Activated effector memory CD4-positive, alpha-beta T cell treated with anti-CD3 and anti-CD28 coated beads, Interleukin-2, amount 50 U/mL, for 16 hours (primary cell): ENCODE results near the gene SPAG16.
"Not testable (repeated sequence)": the region's sequence is repeated elsewhere in the genome, so short reads cannot be mapped to it uniquely, and the experiment has no call there.

ENCODE experiments used
- DNase-seq: peaks from one replicate; pipeline ENCODE4 v3.0.0-alpha.2; 2020

The SPAG16 gene

DNA sequence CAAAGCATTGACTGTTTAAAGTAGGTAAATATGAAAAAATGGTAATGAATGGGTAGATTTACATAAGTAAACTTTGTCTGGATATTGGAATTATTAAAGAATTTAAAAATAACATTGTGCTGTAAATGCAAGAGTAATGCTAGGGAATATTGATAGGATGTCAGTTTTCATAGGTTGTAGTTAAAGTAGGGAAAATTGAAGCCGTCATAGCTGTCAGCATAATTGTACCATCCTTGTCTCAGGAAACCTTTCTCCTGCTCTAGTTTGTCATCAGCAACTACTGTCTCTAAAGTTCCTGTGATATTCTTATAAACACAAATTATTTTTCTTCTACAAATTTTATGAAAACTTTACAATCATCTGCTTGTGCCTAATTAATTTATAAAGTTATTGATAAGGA is 10.1 kb upstream of the SPAG16 start:
- DNase-seq: no peak

DNA sequence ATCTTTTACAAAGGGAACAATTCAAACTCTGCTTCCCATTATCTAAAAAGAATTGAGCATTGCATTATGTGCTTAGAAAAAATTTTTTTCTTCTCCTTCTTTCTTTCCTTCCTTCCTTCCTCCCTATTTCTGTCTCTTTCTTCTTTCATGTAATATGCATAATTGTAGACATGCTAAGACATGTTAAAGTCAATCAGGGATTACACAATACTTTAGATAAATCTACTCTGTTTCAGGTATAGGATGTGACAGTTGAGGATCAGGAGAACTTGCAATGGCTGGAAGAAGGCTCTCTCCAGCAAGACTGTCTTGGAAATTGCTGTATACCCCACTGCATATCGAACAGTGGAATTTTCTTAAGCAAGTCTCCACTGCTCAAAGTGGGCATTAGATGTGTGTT is 9.0 kb upstream of the SPAG16 start:
- DNase-seq: no peak

DNA sequence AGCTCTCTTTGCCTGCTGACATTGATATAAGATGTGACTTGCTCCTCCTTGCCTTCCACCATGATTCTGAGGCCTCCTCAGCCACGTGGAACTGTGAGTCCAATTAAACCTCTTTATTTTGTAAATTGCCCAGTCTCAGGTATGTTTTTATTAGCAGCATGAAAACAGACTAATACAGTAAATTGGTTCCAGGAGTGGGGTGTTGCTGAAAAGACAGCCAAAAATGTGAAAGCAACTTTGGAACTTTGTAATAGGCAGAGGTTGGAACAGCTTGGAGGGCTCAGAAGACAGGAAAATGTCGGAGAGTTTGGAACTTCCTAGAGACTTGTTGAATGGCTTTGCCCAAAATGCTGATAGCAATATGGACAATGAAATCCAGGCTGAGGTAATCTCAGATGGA is 7.1 kb upstream of the SPAG16 start:
- DNase-seq: not testable (repeated sequence)

DNA sequence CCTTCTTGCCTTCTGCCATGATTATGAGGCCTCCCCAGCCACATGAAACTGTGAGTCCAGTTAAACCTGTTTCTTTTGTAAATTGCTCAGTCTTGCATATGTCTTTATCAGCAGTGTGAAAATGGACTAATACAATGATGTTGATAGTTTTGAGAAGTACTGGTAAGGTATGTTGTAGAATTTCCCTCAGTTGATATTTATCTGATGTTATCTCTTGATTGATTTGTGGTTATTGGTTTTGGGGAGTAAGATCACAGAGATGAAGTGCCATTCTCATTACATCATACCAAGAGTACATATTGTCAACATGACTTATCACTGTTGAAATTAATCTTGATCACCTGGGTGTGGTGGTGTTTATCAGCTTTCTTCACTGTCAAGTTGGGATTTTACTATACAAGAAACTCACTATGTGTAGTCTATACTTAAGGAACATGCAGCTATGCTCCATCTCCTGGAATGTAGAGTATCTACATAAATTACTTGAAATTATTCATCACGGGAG is 5.1 kb upstream of the SPAG16 start:
- no peak for DNase-seq

DNA sequence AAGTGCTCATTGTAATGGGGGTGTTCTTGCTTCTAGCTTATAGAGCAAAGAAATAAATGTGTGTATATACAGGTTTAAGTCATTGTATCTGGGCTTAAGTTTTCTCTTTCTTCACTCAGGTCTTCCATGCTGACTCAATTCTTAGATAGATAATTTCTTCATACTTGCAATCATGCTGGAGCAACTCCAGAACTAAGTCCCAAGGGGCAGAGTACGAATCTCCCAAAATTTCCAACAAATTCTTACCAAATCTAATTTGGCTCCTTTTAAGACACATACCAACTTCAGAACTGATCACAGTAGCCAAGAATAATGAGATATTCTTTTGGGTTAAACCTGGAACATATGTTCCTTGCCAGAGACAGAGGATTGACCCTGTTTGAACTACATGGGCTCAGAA is 4.3 kb upstream of the SPAG16 start:
- no peak for DNase-seq

DNA sequence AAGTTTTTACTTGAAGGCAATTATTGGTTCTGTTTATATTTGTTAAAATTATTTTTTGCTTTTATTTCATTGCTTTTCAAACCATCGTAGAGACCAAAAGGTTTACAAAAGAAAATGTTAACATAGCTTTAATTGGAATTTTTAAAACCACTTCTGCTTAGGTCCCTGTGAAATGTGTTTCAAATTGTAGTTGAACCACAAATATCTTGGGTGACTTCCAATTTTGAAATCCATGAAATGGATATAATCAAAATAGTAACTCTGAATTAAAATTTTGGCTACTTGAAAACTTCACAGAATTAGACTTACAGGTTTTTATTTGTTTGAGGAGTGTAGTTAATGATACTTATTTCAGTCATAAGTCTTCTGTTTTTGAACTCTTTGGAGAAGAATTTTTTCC is 3.1 kb upstream of the SPAG16 start:
- DNase-seq: no peak

DNA sequence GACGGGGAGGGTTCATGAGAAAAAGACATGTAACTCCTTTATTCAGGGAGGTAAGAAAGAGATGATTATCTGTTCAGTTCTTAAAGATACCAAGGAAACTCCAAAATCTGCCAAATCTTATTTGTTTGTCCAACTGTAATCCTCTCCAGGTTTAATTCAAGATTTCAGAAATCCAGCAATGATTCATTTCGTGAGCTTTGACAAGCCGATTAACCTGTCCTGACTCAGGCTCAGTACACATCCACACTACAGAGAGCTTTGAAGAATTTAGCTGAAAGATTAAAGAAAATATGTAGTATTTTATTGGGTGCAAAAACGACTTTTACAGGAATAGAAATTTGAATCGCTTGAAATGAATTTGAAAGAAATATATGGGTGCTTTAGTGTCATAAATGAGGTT is 1.1 kb downstream of the SPAG16 start:
- no peak for DNase-seq

DNA sequence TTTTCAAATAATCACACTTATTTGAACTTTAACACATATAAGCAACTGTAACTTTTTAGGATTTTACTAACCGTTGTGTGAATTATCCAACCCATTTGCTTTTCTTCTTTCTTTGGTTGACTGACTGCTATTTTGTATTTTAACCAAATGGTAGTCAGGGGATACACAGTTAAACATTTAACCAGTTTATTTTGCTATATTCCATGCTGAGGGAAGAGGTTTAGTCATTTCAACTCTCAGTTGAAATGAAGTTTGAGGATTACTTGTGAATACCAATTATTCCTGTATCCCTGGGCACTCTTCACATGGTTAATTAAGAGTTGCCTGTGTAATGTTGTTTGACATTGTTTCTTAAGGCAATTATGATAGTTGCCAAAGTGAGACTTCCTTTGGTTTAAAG is 1.9 kb downstream of the SPAG16 start:
- DNase-seq: no peak

DNA sequence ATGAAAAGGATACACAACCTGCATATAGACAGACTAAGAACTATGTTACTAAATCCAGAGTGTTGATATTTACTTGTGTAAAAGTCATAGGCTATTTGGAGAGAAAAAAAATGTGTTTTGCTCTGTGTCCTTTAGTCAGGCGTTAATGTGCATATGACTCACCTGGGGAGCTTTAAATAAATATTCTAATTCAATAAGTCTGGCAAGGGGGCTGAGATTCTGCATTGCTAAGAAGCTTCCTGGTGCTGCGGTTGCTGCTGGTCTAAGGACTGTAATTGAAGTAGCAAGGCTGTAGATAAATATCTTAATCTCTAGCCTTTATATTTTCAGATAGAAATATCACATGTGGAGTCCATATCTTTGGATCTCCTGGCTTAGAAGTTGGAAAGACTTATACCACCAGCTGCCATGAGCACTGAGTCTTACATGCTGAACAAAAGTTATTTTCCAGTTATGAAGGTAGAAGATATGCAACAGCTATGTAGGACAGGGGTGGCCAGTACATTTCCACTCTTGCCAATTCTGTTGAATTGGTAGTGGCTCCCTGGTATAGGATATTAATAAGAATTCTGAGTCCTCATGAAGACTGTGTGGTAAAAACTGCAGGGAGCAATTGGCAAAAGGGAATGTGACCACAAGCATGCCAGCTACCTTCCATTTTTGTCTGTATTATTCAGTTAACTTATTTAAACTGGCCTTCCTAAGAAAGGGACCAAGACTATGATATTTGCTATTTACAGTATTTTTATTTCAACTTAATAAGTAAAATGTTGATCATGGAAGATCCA is 4.8 kb downstream of the SPAG16 start:
- DNase-seq: no peak

DNA sequence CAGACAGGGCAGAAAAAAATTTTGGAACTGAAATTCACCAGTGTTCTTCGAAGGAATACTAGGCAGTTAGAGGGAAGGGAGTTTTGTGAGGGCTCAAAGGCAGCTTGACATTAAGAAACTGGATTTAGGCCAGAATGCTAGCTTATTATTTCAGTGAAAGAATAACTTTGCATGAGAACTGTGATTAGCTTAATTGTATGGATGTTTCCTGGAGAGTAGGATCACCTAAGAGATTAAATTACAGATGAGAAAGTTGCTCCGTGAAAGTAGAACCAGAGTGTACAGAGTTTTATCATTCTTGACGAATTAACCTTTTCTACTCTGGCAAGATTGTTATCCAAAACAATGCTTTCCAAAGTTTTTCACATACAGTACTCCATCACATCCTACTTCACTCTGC is 6.2 kb downstream of the SPAG16 start:
- no peak for DNase-seq

DNA sequence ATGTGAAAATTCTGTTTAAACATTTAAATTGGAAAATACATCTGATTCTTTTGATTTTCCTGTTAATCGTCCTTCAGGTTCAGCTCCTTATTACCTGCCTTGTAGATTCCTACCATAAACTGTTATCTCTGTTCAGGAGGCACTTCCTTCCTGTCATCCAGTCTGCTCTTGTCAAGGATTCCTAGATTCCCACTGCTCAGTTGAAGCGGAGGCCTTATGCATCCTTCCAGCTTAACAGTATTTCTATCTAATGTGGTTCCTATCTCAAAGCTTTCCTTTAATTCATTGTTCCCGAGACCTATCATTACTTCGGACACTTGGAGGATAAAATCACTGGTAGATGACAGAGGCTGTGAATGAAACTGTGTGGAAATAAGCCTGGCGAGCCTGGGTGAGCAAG is 12.0 kb downstream of the SPAG16 start:
- DNase-seq: no peak

DNA sequence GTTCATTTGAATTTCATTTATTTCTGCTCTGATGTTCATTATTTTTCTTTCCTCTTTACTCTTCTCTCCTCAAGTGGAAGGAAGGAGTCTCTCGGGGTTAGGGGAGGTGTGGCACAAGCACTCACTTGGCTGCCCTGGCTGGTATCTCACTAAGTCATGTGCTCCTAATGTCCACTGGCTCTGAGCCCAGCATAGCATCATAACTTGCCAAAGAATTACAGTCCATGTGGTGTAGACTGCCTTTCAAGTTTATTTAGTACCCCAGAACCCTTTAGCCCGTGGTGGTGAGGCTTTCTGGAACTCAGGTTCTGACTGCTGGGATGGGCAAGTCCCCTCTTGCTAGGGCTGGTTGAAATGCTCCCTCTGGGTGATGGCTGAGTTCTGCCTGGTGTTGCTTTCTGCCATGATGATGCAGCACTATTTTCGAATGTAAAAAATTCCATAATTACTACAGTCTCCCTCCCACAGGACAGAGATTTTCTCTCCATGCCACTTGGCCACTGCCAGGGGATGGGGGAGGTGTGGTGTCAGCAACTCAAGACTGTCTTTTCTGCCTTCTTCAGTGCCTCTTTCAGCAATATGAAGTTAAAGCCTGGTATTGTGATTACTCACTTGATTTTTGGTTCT is 22.2 kb downstream of the SPAG16 start:
- DNase-seq: no peak

DNA sequence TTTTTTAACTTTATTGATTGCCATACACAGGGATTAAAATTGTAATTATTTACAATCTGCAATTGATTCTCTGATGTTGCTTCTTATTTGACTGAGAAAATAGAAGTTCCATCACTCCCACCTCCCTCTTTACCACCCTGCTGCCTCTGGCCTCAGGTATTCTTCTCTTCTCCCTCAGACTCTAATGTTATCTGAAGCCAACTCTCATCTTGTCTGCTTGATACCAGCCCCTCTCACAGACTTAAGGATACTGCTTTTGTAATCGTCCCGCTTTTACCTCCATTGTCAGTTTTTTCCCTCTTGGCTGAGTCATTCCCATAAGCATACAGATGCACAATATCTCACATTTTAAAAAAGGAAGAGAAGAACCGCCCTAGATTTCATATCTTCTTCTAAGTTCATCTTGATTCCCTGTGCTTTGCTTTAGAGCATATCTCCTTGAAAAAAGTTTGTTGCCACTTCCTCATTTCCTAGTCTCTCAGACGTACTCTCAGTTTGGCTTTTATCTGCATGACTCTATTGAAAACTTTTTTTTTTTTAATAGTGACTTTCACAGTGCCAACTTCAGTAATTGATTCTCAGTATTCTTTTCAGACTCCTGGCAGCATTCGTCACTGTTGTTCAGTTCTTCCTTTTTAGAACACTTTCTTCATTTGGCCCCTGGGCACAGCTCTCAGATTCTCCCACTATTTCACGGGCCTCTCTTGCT is 31.1 kb downstream of the SPAG16 start:
- no peak for DNase-seq

DNA sequence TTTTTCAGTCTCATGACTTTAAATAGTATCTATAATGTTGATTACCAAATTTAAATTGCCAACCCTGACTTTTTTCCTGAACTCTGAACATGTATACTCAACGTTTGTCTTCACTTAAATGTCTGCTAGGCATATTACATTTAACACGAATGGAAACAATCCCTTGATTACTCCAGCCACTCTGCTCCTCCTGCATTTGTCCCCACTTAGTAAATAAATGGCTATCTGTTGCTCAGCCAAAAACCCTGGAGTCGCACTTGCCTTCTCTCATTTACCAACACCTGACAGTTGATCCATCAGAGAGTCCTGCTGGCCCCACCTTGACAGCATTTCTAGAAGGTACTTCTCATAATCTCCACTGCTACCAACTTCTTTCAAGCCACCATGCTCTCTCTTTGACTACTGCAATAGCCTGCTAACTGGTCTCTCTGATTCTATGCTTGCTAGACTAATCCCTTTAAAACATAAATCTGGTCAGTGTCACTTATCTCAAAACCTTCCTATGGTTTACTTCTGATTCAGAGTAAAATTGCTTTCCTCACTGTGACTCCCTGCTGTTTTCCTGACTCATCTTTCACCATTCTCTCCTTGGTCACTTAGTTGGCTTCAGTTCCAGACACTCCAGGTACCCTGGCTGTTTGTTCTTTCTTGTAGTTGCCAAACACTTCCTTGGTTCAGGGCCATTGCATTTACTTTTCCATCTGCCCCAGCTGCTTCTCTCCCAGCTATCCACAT is 31.9 kb downstream of the SPAG16 start:
- no peak for DNase-seq

DNA sequence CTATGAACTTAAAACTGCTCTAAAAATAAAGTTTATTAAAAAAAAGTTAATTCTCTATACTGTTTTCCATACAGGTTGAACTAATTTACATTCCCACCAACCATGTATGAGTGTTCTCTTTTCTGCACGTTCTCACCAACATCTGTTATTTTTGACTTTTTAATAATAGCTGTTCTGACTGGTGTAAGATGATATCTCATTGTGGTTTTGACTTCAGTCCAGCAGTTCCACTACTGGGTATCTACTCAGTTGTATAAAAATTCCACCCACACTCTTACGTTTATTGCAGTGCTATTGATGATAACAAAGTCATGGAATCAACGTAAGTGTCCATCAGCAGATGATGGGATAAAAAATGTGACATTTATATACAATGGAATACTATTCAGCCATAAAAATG is 33.7 kb downstream of the SPAG16 start:
- DNase-seq: no peak

DNA sequence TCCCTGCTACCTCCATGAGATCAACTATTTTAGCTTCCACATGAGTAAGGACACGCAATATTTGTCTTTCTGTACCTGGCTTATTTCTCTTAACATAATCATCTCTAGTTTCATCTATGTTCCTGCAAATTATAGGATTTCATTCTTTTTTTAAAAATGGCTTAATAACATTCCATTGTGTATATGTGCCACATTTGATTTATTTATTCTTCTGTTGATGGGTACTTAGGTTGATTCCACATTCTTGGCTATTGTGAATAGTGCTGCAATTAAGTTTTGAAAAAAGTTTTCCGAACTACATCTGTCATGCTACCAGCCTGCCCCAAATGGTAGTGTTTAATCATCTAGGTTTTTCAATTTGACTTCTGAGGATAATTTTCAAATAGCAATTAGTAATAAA is 36.3 kb downstream of the SPAG16 start:
- DNase-seq: no peak

DNA sequence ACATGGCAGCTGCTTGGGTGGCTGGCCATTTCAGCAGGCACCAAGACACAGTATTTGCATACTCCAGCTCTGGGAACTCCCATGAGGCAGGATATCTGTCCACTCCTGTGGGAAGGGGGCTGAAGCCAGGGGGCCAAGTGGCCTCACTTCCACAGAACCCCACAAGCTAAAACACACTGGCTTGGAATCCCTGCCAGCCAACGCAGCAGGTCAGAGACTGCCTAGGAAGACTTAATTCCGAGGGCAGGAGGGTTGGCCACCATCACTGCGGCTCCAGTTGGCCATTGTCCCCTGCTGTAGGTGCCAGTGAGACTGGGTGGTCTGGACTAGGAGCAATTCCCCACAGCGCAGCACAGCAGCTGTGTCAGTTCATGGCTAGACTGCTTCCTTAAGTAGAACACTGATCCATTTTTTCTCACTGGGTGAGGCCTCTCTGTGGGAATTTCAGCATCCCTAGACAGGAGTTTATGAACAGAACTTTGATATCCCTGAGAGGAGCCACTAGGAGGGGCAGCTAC is 52.0 kb downstream of the SPAG16 start:
- no peak for DNase-seq

DNA sequence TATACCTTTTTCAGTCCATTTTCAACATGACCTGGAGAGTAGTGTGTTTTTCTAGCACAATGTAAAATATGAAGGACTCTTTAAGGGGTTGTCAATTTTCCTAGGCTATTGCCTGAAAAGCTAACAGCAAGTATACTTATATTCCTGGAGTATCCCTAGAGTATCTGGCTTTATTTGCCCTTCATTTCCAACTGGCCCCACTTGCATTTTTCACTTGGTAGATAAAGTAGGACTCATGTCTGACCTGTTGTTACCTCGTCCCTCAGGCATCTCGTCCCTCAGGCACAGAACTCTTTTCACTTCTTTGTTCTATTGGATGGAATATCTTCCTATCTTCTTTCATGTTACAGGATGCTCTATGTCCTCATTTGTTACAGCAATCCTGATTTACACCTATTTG is 69.2 kb downstream of the SPAG16 start:
- DNase-seq: no peak

DNA sequence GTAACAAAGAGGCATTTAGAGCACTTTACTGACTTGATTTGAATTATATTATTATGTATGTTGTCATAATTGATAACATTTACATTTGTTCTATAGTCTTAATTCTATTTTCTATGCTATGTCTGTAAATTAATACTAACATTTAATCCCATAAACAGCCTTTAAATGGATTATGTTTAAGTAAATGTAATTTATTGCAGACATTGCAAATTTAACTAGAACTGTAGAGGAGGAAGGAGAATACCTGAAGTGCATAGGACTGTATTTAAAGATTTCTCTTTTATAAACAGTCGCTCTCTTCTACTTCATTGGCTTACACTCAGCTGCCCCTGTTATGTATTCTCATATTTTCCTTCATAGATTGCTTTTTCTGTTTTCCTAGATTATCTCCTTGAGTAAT is 92.4 kb downstream of the SPAG16 start:
- DNase-seq: no peak

DNA sequence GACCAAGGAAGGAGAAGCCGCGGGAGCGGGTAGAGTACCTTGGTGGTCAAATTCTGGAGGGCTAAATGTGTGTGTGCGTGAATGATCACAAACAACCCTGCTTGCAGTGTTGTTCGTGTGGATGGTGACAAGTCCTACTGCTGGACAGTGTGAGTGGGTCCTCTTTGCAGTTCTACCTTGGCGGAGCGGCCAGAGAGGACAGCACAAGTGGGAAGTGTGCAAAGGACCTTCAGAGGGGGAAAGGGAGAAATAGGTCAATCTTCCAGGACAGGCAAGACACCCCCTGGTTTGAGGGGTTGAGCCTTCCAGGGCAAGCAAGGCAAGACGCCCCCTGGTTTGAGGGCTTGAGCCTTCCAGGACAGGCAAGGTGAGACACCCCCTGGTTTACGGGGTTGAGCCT is 122.8 kb downstream of the SPAG16 start:
- not testable (repeated sequence) for DNase-seq

DNA sequence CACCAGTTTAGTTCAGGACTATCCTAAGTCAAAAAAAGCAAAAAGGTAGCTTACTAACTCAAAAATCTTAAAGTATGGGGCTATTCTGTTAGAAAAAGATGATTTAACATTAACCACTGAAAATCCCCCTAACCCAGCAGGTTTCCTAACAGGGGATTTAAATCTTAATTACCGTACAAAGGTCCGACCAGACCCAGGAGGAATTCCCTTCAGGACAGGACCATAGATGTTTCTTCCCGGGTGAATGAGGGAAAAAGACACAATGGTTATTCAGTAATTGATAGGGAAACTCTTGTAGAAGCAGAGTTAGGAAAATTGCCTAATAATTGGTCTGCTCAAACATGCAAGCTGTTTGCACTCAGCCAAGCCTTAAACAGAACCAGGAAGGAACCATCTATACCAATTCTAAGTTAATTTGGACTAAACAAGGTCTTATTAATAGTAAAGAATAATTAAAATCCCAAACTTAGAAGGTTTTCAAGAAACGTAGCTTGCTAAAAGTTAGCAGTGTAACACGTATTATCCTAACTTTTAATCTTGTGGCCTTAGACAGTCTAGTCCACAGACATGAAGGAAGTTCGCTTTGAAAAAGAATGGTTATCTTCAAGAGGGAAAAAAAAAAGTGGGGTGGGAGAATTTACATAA is 124.3 kb downstream of the SPAG16 start:
- not testable (repeated sequence) for DNase-seq

DNA sequence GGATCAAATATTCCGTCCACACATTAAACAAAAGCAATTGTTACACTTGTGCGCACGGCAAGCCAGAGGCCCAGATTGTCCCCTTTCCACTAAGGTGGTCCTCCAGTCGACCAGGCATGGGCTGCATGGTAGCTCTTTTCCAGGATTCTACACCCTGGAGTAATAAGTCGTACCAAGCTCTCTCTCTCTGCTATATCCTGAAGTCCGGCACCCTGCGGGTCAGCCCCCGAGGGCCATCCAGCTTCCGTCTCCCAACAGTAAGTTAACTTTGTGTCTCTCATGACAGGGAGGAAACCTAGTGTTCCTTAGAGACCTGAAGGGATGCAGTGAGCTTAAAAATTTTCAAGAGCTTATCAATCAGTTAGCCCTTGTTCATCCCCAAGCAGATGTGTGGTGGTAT is 126.4 kb downstream of the SPAG16 start:
- not testable (repeated sequence) for DNase-seq
